BLaER1 treated with 17β-estradiol and CSF1 and Interleukin-3, amounts not matched to agents 10 nM and 100 nM (cell line): Measurements from ENCODE around the gene COL5A1.

Experiments used
- H3K27ac ChIP-seq, 11 experiments: shearing (Covaris generic); formaldehyde crosslinking; 2 replicates each; pipeline ENCODE4 v1.8.1; 2022
- H3K27me3 ChIP-seq, 11 experiments: shearing (Covaris generic); formaldehyde crosslinking; 2 replicates each; pipeline ENCODE4 v1.8.1; 2022
- H3K36me3 ChIP-seq, 11 experiments: shearing (Covaris generic); formaldehyde crosslinking; 2 replicates each; pipeline ENCODE4 v1.8.1; 2022
- H3K4me1 ChIP-seq, 10 experiments: shearing (Covaris generic); formaldehyde crosslinking; 2 replicates each; pipeline ENCODE4 v1.8.1; 2022
- H3K4me2 ChIP-seq, 11 experiments: shearing (Covaris generic); formaldehyde crosslinking; 2 replicates each; pipeline ENCODE4 v1.8.1; 2022
- H3K4me3 ChIP-seq, 10 experiments: shearing (Covaris generic); formaldehyde crosslinking; 2 replicates each; pipeline ENCODE4 v1.8.1; 2022
- H3K9ac ChIP-seq, 11 experiments: shearing (Covaris generic); formaldehyde crosslinking; 2 replicates each; pipeline ENCODE4 v1.8.1; 2022
- H3K9me3 ChIP-seq, 11 experiments: shearing (Covaris generic); formaldehyde crosslinking; replicated peaks in 1 of 11; 2 replicates each; pipeline ENCODE4 v1.8.1; 2022
- H4K20me1 ChIP-seq, 11 experiments: shearing (Covaris generic); formaldehyde crosslinking; 2 replicates each; pipeline ENCODE4 v1.8.1; 2022
- Cebpa-rat ChIP-seq, 11 experiments: shearing (Covaris generic); IDR thresholded peaks; 2 replicates each; pipeline ENCODE4 v1.8.1; 2022

COL5A1 gene

GRCh38 chr9:134597957-134598883 is 43.4 kb upstream of the COL5A1 start:
- Histone ChIP-seq H4K20me1 (no peaks in the 10 kb centered on the region), H3K4me3 (no peak overlapping the region), H3K27ac (no peak overlapping the region), H3K9me3 (peaks cover 0 to 14% (median 9%) of the 10 kb centered on the region in 11 experiments; a peak in 14 of 22 replicates), H3K4me2 (0 out of 22 replicates have a peak overlapping the region, but pooled peaks of 3 of the 11 experiments have one; percentile 5 to 21 (median 8)), H3K4me1 (peaks cover 0 to 15% (median 6%) of the 10 kb centered on the region in 10 experiments; a peak in 8 of 20 replicates), H3K36me3 (no peaks in the 10 kb centered on the region), H3K9ac (0 out of 22 replicates have a peak overlapping the region, but pooled peaks of 1 of the 11 experiments have one; percentile 18), H3K27me3 (no peaks in the 10 kb centered on the region; a peak in 1 of 22 replicates)
- no peak for TF ChIP-seq Cebpa-rat (IDR thresholded peaks at IDR 0.05)

- peaks cover 0 to 14% (median 9%) of the 10 kb centered on the region in 11 experiments; a peak in 14 of 22 replicates for H3K9me3 ChIP-seq
- TF ChIP-seq Cebpa-rat (IDR thresholded peaks at IDR 0.05) = no peak
- H3K27ac ChIP-seq = no peak overlapping the region
- no peaks in the 10 kb centered on the region; a peak in 1 of 22 replicates for H3K27me3 ChIP-seq
- H3K4me1 ChIP-seq = peaks cover 0 to 14% (median 6%) of the 10 kb centered on the region in 10 experiments; a peak in 8 of 20 replicates
- H3K4me3 ChIP-seq = no peak overlapping the region
- H3K9ac ChIP-seq = 0 out of 22 replicates have a peak overlapping the region, but pooled peaks of 1 of the 11 experiments have one; percentile 18
- H3K36me3 ChIP-seq = no peaks in the 10 kb centered on the region
- 0 out of 22 replicates have a peak overlapping the region, but pooled peaks of 3 of the 11 experiments have one; percentile 5 to 21 (median 8) for H3K4me2 ChIP-seq
- no peaks in the 10 kb centered on the region for H4K20me1 ChIP-seq
Observed at GRCh38 chr9:134598884-134599245, 42.7 kb upstream of the COL5A1 start.

GRCh38 chr9:134600371-134600770 is 41.2 kb upstream of the COL5A1 start:
- H3K36me3 ChIP-seq = no peaks in the 10 kb centered on the region
- H3K4me1 ChIP-seq = peaks cover 0 to 11% (median 6%) of the 10 kb centered on the region in 10 experiments; a peak in 8 of 20 replicates
- H3K4me3 ChIP-seq = no peak overlapping the region
- no peaks in the 10 kb centered on the region for H4K20me1 ChIP-seq
- H3K9ac ChIP-seq = no peak overlapping the region
- no peak for TF ChIP-seq Cebpa-rat (IDR thresholded peaks at IDR 0.05)
- H3K9me3 ChIP-seq = peaks cover 0 to 11% (median 9%) of the 10 kb centered on the region in 11 experiments; a peak in 14 of 22 replicates
- H3K27me3 ChIP-seq = no peaks in the 10 kb centered on the region; a peak in 1 of 22 replicates
- H3K4me2 ChIP-seq = no peak overlapping the region
- H3K27ac ChIP-seq = no peak overlapping the region

- Histone ChIP-seq H3K4me2 (no peak overlapping the region), H3K27me3 (no peaks in the 10 kb centered on the region; a peak in 1 of 22 replicates), H3K9me3 (peaks cover 0 to 11% (median 9%) of the 10 kb centered on the region in 11 experiments; a peak in 14 of 22 replicates), H3K27ac (no peak overlapping the region), H3K4me1 (peaks cover 0 to 11% (median 6%) of the 10 kb centered on the region in 10 experiments; a peak in 8 of 20 replicates), H3K9ac (no peak overlapping the region), H3K36me3 (no peaks in the 10 kb centered on the region), H4K20me1 (no peaks in the 10 kb centered on the region), H3K4me3 (no peak overlapping the region)
- no peak for TF ChIP-seq Cebpa-rat (IDR thresholded peaks at IDR 0.05)
Observed at GRCh38 chr9:134600836-134601638, 40.6 kb upstream of the COL5A1 start.

GRCh38 chr9:134601764-134602163 is 39.8 kb upstream of the COL5A1 start:
- Histone ChIP-seq H3K9ac (no peak overlapping the region), H3K4me2 (no peak overlapping the region), H3K4me3 (no peak overlapping the region), H3K27ac (no peak overlapping the region), H3K9me3 (peaks cover 0 to 11% (median 9%) of the 10 kb centered on the region in 11 experiments; a peak in 14 of 22 replicates), H3K27me3 (no peaks in the 10 kb centered on the region; a peak in 1 of 22 replicates), H3K36me3 (no peaks in the 10 kb centered on the region), H3K4me1 (peaks cover 0 to 11% (median 6%) of the 10 kb centered on the region in 10 experiments; a peak in 8 of 20 replicates), H4K20me1 (no peaks in the 10 kb centered on the region)
- no peak for TF ChIP-seq Cebpa-rat (IDR thresholded peaks at IDR 0.05)

GRCh38 chr9:134602547-134603362 is 38.8 kb upstream of the COL5A1 start:
- Histone ChIP-seq H3K36me3 (no peaks in the 10 kb centered on the region), H3K27ac (no peak overlapping the region), H3K9ac (no peak overlapping the region), H3K4me1 (peaks cover 0 to 20% (median 7%) of the 10 kb centered on the region in 10 experiments; a peak in 9 of 20 replicates), H3K9me3 (peaks cover 0 to 11% (median 9%) of the 10 kb centered on the region in 11 experiments; a peak in 14 of 22 replicates), H3K27me3 (no peaks in the 10 kb centered on the region; a peak in 1 of 22 replicates), H3K4me3 (no peak overlapping the region), H3K4me2 (peak overlapping the region in 2 of 11 experiments; percentile 19 to 24; a peak in 3 of 22 replicates), H4K20me1 (no peaks in the 10 kb centered on the region)
- TF ChIP-seq Cebpa-rat (IDR thresholded peaks at IDR 0.05) = no peak

GRCh38 chr9:134604834-134605233 is 36.8 kb upstream of the COL5A1 start:
- no peak overlapping the region for H3K9ac ChIP-seq
- H3K36me3 ChIP-seq = no peaks in the 10 kb centered on the region

More at GRCh38 chr9:134604834-134605233, 36.8 kb upstream of the COL5A1 start:
- Histone ChIP-seq H3K4me2 (no peak overlapping the region), H3K27me3 (no peaks in the 10 kb centered on the region), H3K4me3 (no peak overlapping the region), H3K27ac (no peak overlapping the region), H3K4me1 (peaks cover 0 to 16% (median 6%) of the 10 kb centered on the region in 10 experiments; a peak in 7 of 20 replicates), H4K20me1 (no peaks in the 10 kb centered on the region), H3K9me3 (peaks cover 0 to 11% (median 9%) of the 10 kb centered on the region in 11 experiments; a peak in 14 of 22 replicates)
- TF ChIP-seq Cebpa-rat (IDR thresholded peaks at IDR 0.05) = no peak
